HUDEP-2 (cell line): ENCODE results near the gene ATP11A.

Experiments
- DNase-seq, 76 experiments: peaks; one replicate each; lab custom pipeline; 2025; ENCODE audit not compliant: unreplicated experiment in 76 of 76; lab: John Stamatoyannopoulos, UW

ATP11A gene

DNA sequence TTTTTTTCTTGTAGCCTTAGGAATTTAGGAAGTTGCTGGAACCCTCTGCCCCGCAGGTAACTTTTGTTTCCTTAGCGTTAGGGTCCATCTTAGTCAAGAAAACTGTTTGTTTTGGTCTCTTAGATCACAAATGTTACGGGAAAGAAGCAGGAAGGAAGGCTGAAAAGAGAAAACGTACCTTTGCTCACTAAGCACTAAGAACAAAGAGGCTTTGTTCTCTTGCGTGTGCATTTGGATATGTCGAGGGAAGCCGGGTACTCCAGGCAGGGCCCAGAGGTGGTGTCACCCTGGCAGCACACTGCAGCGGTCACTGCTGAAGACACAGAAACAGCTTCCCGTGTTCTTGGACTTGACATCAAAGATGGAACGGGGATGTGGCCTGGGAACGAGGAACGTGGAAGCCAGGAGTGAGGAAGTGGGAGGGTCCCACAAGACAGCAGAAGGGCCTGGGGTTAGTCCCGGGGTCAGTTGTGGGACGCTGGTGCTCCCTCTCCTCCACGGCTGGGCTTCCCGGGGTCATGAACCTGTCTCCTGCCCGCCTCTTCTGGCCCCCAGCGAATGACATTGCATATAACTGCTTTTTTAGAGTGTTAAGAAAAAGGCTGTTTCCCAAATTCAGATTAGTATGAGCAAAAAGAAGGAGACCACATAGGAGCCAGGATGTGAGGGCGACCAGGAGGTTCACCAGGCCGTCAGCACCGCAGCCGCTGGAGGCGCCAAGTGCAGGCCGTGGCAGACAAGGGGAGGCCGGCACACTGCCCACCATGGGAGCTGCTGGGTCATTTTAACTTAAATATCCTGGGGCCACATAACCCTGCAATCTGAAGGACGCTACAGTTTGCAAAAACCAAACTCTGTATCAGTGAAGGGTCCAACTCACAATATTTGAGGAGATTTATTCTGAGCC is 31.6 kb downstream of the ATP11A start:
- DNase-seq = no peak

DNA sequence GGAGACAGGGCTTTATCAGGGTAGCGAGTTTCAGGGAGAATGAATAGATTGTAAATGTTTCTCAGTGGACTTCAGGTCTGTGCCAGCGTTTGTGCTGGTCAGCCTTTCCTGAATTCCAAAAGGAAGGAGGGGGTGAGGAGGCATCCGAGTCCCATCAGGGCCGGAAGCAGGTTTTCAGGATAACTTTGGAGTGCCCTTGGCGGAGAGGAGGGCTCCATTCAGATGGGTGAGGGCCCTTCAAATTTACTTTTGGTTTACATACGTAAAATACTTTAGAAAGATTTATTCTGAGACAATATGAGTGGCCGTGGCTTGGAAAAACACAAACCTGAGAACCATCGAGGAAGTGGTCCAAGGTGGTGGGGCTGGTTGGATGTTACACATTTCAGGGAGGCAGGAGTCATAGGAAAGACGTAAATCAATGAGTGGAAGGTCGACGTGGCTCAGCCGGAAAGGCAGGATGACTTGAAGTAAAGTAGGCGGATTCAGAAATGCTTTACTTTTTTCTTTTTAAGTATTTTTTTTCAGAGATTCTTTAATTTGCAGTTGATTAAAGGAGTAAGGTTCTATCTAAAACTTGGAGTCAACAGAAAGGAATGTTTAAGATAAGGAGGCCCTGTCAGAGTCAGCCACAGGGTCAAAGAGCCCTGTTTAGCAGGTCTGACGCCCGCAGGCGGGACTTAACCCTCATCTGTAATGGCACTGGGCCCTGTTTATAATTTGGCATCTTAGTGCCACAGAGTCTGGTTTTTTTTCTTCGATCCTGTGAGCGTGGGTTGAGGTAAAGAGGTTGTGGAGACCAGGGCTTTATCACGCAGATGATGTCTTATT is 32.8 kb downstream of the ATP11A start:
- DNase-seq = peak in 70 of 76 experiments; percentile 28 to 87 (median 59)

DNA sequence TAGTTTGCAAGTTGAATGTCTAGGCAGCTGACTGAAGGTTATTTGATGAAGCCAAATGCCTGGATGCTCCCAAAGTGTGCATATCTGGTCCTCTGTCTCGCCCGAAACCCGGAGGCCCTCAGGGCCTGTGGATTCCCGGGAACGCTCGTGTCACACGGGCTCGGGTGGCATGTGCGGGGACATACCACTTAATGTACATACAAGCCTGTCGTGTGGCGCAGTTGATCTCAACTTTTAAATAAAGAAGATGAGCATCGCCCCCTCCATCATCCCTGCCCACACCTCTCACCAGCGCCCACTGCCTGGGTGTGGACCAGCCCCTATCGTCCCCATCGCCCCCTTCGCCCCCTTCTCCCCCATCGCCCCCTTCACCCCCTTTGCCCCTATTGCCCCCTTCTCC is 33.9 kb downstream of the ATP11A start:
- DNase-seq = no peak

- DNase-seq = no peak
These were observed 35.0 kb downstream of the ATP11A start for GRCh38 chr13:112724788-112725345.

- DNase-seq = no peak
These were observed 35.6 kb downstream of the ATP11A start for GRCh38 chr13:112725346-112726015.

GRCh38 chr13:112726016-112726767 is 36.4 kb downstream of the ATP11A start:
- no peak for DNase-seq

DNA sequence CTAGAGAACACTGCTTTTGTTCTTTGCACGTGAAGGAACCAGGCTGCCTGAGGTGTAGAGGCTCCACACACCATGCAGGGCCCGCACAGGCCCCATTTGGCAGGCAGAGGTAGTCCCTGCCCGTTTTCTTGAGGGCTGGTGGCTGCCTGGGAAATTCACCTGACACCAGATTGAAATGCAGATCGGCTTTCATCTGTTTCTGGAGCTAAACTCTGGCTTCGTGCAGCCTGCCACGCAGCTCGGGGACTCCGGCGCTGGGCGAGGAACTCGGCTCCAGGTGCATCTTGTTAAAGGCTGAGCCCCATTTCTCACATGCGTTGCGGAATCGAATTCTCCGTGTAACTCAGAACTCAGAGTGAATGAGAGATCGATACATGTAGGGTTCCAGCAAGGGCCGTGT is 37.7 kb downstream of the ATP11A start:
- DNase-seq = no peak

GRCh38 chr13:112728375-112729126 is 38.7 kb downstream of the ATP11A start:
- no peak for DNase-seq

- no peak for DNase-seq
These were observed 39.6 kb downstream of the ATP11A start for GRCh38 chr13:112729408-112729807.

GRCh38 chr13:112730157-112730671 is 40.4 kb downstream of the ATP11A start:
- no peak for DNase-seq

GRCh38 chr13:112731667-112732616 is 42.1 kb downstream of the ATP11A start:
- DNase-seq = no peak

GRCh38 chr13:112732679-112733078 is 42.8 kb downstream of the ATP11A start:
- no peak for DNase-seq

GRCh38 chr13:112733112-112733511 is 43.3 kb downstream of the ATP11A start:
- no peak for DNase-seq

DNA sequence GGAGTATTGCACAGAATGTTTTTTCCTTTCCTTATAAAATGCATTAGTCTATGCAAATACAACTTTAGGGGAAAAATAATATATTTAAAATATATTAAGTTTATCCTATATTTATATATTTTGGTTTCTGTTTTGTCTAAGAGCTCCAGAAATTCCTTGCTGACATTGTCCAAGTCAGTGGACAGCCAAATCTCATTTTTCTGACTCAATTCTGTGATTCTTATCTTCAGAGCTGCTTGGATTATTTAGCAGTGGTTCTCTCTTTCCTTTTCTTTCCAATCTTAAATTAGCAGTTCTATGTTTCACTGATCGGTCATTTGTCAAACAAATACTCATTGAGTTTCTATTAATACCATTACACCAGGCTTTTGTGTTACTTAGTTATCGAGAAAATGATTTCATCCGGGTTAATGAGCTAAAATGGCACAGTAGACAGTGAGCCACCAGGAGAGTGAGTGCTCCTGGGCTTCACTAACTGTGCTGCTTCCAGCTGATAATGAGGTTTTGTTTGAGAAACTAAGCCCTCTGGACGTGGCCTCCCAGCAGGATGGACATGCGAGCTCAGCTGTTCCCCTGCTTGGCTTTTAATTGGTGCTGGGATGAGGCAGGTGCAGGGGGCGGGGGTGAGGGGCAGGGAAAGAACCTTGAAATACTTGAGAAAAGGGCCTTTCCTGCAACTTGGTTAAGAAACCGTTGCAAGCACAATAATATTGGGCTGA is 44.0 kb downstream of the ATP11A start:
- no peak for DNase-seq

- no peak for DNase-seq
These were observed 45.1 kb downstream of the ATP11A start for GRCh38 chr13:112734696-112735547.

DNA sequence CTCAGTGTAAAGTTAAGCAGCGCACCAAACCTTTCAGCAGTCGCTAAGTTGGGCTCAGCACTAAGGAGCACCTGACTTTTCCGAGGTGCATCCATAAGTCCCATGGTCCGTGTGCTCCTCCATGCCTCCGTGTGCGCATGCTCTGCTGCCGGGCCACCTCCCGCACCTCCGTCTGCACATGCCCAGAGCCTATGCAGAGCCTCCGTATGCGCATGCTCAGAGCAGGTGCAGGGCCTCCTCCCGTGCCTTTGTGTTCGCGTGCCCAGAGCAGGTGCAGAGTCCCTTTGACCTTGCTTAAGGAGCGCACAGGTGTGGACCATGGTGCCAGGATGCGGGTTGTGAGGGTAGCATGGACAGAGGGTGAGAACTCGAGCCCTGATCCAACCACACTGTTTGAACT is 46.0 kb downstream of the ATP11A start:
- DNase-seq = no peak

DNA sequence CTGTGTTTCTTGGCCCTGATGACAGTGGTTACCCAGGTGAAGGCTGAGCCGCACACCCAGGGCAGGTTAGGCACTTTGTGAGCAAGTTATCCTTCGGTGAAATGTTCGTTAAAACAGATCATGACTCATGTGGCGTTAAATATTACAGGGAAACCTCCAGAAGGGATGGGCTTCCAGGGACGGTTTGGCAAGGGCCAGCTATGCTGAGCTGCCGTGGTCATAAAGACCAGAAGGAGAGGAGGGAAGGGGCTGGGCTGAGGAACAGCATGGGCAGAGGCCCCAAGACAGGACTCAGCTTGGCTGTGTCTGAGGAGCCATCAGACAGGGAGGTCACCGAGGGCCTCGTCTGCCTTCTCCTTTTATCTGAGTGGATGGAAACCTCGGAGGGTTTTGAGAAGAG is 47.5 kb downstream of the ATP11A start:
- no peak for DNase-seq
